Putamen (tissue), 1 donor: ENCODE measurements around the gene PLA2G2E.
"Not testable (repeated sequence)": the region's sequence is repeated elsewhere in the genome, so short reads cannot be mapped to it uniquely, and the experiment has no call there.

ENCODE experiments used
- DNase-seq: peaks from one replicate; pipeline ENCODE4 v3.0.0-alpha.2; 2016; ENCODE audit warnings: low spot score

The PLA2G2E gene

DNA sequence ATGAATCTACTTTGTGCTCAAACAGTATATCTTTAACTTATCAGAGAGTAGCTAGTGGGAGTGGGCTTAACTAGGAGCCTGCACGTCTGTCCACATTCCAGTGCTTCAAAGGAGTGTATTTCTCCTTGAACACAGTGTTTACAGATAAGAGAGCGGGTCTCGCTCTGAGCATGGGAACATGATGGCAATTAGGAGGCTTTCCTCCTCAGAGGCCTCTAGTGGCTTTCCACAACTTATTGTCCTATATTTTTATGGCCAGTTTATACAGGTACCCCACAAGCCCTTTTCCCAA lies 3.7 kb upstream of the PLA2G2E start:
- DNase-seq: not testable (repeated sequence)

DNA sequence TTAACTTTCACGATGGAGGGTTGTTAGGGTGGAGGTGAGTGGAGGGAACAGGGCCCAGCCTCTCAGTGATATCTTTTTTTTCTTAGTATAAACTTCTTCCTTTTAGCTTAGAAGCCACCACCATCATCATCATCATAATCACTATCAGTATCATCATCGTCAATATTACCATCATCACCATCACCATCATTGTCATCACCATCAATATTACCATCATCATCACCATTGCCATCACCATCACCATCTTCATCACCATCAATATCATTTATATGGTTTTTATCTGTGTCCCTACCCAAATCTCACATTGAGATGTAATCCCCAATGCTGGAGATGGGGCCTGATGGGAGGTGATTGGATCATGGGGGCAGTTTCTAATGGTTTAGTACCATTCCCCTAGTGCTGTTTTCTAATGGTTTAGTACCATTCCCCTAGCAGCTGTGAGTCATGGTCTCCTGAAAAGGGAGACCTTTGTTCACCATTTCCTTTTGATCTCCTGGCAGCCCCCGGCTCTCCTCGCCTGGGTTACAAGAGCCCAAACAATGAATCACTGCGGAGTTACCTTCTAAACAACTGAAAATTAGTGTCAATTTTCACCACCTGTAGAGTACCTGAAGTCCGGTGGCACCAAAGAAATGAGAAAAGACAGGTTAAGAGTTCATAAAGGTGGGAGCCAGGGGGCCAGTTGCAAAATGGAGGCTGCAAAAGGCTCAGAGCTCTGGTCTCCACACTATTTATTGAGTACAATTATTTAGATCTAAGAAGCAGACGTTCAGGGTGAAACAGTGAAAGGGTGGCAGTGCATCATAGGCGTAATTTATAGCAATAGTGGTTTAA lies 3.1 kb upstream of the PLA2G2E start:
- no peak for DNase-seq

DNA sequence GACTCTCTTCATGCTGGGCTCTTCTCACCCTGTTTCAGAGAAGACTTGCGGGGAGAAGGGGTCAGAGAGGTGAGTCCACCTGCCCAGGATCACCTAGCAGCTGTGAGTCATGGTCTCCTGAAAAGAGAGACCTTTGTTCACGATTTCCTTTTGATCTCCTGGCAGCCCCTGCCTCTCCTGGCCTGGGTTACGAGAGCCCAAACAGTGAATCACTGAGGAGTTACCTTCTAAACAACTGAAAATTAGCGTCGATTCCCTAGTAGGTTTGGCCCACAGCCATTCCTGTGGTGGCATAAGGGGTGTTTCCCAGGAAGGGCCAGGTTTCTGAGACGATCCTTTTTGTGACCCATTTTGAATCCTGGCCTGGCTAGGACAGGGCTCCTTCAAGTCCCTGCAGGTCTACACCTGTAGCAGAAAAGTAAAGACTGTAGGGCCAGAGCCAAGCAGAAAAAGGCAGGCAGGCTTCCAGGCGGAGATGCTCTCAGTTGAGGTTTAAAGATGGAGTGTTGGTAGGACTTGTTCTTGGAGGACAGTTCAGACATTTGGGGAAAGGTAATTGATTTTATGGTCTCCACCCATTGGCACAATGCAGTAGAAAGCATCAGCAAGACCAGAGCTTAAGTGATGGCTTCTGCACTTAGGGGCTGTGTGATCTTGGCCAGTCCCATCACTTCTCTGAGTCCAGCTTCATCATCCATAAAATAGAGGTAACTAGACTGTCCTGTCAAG lies 2.1 kb upstream of the PLA2G2E start:
- DNase-seq: no peak

DNA sequence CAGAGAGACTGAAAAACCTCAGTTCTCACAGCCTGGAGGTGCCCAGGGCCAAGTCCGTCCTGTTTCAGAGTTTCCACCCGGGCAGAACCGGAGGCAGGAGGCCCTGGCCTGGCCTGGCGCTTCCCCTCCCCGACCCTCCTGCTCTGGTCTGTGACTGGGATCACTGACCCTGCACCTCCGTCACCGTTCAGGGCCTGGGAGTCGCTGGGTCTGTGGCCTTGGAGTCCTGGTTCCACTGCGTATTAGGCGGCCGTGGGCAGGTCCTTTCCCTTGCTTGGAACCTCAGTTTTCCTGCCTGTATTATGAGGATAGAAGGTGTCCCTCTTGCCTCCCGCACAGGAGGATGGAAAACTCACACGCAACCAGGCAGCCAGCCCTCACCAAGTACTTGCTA lies 533 bp upstream of the PLA2G2E start:
- no peak for DNase-seq

DNA sequence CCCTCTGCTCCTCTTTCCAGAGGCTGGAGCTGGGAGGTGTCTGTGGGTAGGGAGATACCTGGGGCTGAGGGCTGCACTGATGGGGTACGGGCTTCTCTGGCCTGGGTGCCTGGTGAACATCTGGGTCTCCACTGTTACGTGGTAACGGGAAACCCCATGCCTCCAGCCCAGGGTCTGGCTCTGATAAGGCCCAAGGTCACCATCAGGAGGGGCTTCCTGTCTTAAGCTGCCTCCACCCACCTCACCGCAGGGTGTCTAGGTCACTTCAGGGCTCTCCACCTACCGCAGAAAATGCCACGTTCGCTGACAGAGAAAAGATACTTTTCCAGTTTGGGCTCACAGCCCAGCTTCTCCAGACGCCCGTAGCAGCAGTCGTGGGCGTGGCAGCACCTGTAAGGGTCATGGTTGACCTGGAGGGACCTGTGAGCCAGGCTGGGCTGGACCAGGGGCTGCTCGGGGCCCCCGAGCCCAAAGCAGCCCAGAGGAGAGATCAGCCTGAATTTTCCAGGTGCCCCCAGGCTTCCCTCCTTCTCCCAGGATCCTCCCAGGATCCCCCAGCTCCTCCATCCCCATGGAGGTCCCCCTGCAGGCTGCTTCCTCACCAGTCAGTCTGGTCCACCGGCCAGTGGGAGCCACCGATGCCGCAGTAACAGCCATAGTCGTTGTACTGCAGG lies 1.3 kb downstream of the PLA2G2E start:
- no peak for DNase-seq

DNA sequence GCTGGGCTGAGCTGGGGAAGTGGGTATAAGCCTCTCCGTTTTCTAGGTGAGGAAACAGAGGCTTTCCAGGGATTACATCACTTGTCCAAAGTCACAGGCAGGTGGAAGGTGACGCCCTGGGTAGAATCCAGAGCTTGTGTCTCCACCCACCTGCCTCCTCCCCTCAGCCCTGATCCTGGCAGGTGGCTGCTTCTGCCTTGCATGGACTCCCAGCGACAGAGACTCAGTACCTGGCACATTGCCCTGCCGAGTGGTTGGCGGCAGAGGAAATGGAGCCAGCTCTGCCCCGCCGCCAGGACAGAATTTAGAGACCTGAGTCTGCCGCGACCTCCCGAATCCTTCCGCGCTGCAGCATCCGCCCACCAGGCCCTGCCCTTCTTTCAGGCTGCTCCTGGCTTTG lies 2.1 kb downstream of the PLA2G2E start:
- DNase-seq: no peak

DNA sequence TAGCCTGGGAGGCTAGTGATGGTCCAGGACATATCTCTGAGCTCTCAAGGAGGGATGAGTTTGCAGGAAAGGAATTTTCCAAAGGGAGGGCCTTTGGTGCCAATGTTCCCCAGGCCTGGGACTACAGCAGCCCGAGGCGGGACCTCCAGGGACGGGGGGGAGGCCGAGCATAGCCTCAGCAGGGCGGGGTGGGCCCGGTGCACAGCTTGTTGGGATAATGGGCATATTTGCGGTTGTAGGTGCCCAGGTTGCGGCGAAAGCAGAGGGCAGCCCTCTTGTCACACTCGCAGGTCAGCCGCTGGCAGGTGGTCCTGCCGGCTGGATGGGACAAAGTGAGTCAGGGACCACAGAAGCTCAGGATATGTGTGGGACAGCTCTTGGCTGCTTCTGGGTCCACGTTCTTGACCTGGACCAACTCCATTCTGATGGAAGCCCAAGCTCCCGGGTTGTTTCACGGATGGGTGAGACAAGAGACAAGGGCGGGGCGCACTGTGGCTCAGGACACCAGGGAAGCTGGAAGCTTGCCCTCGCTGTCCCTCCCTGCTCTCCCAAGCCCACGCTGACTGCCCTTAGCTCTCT lies 3.2 kb downstream of the PLA2G2E start:
- DNase-seq: no peak

DNA sequence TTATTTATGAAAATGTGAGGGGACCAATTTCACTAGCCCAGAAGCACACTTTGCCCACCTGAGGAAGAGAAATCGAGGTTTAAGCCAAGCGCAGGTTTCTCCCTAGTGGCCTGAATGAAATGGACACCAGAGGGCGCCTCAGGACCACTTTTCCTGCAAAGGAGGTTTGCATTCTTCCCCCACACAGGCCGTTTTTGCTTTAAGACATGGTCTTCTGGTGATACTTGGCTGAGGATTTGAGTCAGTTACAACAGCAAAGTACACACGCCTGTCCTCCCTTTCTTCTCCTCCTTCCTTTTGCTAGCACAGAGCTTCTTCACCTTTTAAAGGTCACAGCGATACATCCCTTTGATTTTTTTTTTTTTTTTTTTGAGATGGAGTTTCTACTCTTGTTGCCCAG lies 5.4 kb downstream of the PLA2G2E start:
- DNase-seq: peak; percentile 60

DNA sequence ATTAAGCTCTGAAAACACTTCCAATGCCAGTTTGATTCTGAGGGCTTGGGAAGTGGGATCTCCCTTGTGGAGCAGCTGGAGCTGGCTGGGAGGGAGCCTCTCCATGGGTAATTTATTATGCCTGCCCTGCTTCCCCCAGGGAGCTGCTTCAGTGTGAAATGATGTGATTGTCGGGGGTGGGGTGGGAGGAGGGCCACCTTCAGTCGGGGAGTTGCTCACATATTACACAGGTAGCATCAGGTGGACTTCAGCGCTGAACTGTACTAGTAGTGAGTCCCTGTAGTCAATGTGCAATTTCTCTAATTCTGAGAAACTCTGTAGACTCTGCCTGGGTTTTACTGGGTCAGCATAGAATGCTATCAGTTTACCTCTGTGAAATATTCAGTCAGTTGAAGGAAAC lies 12.8 kb downstream of the PLA2G2E start:
- DNase-seq: no peak

DNA sequence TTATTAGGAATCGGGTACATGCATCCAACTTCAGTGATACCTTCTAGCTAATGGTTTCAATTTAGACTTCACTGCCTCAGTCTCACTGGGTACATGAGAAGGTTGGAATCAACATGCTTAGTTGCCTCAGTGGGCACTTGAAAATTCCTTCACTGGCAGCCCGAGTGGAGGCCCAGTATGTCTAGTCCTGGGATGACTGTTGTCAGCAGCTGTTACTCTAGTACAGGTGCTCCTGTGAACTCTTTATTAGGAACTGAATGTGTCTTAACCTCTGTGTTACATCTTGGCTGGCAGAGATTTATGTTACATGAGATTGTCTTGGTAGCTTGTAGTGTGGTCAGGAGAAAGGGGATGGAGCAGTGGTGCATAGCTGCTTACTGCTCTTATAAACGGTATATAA lies 13.4 kb downstream of the PLA2G2E start:
- DNase-seq: no peak

DNA sequence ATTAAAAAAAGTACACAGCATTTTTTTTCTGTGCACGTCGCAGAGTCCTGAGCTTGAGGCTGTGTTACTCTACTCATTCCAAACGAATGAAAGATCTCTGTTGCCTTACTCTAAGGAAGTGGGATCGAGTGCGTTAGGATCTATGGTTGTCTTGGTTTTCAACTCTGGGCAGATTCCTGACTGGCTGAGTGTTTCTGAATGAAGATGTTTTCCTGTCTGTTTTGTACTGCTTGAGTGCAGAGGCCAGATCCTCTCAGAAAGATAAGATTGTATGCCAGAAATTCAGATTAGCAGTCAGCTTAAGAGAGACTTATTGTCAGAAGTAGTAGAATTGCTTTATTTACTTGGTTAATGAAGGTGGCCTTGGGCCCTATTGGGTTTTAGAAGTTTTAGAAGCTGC lies 14.0 kb downstream of the PLA2G2E start:
- no peak for DNase-seq

DNA sequence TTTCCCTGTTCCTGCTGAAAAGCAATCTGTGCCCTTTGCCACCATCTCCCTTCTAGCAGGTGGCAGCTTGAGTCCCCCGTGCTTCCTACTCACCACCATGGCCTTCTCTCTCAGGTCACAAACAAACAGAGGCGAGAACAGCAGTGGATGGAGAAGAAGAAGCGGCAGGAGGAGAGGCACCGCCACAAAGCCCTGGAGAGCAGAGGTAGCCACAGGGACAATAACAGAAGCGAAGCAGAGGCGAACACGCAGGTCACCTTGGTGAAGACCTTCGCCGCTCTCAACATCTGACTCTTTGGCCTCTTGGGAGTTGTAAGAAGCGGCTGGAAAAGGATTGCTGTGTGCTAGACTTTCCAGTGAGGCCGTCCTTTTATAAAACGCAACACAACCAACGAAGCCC lies 16.0 kb downstream of the PLA2G2E start:
- no peak for DNase-seq

DNA sequence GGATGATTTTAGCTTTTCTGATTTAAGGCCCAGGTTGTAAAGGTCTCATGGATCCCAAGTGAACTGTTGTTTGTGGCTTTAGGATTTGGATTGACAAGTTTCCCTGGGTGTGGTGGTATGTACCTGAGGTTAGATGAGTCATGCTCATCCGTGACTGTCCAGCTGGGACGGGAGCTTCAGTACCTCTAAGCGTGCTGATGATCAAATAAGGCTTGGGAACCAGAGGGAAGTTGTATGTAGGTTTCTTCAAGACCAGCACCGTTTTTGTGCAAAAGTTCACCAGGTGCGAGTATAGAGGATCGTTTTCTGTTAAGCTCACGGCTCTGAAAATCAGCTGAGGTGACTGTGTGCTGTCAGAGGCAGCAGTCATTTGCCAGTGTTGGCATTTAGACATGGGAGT lies 19.8 kb downstream of the PLA2G2E start:
- DNase-seq: no peak

DNA sequence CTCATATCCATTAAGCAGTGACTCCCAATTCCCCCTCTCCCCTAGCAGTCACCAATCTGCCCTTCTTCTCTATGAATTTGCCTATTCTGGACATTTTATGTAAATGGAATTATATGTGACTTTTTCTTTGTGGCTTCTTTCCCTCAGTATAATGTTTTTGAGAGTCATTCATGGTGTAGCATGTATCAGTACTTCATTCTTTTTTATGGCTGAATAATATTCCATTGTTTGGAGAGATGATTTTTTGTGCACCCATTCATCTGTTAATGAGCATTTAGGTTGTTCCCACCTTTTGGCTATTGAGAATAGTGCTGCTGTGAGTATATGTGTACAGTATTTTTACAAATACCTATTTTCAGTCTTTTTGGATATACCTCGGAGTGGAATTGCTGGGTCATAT lies 21.8 kb downstream of the PLA2G2E start:
- no peak for DNase-seq

DNA sequence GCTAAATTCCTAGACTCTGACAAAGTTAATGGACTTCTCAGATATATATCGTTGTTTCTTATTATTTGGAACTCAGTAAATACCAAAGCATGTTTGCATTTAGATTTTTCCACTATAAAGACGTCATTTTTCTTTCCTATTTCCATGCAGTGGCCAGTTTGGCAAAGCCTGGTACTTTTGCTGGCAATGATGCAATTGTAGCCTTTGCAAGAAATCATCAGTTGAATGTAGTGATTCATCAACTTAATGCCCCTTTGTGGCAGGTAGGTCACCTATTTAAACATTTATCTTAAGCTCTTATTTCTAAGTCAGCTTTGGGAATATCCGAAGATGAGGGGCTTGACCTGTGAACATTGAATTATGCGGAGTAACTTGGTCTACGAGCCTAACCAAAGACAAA lies 29.2 kb downstream of the PLA2G2E start:
- no peak for DNase-seq

DNA sequence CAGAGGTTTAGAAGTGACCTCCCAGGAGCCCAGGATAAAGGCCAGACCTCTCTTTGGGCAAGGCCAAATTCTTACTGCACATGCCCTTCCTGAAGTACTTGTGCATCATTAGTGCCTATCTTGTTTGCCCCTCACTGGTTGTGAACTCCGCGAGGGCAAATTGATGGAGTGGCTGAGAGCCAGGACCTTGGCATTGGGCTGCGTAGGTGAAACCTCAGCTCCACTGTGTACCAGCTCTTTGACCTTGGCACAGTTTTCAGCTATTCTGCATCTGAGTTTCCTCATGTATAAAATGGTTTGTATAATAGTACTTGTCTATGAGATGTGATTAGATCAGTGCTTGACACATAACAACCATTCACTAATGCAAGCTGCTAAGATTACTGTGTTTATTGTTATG lies 29.7 kb downstream of the PLA2G2E start:
- no peak for DNase-seq

DNA sequence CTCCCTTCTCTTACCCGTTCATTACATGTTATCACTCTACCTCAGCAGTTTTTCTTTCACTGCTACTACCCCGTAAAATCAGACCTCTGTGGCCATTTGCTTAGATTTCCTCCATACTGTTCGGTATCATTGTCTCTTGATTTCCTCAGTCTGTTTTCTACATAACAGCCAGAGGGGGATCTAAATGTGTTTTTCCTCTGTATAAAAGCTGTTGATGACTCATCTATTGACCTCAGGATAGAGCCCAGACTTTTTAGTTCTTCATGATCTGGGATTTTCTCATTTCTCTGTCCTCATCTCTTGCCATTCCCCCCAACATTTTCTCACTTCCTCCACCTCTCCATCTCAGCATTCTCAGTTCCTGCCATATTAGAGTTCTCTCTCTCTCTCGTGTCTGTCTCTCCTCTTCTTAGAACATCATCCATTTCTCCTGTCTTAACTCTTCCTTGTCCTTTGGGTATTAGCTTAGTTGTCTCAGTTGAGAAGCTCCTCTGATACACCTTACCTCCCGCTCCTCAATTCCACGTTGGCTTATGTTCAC lies 30.7 kb downstream of the PLA2G2E start:
- DNase-seq: no peak

DNA sequence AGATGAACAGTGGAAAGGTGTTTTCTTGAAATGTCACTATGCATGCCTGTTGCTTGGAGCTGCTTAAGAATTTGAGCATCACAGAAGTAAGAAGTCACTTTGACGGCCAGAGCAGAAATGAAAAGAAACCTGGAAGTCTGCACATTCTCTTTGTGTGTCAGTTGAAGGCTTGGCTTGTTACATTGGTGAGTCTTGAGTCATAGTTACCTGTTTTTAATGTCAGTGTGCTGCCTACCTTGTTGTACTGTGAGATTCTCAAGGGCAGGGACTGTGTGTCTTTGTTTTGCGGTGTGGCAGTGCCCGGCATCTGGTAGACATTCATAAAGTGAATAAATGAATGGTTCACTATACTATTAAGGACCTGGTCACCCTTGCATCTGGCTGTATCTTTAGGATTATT lies 31.3 kb downstream of the PLA2G2E start:
- no peak for DNase-seq

DNA sequence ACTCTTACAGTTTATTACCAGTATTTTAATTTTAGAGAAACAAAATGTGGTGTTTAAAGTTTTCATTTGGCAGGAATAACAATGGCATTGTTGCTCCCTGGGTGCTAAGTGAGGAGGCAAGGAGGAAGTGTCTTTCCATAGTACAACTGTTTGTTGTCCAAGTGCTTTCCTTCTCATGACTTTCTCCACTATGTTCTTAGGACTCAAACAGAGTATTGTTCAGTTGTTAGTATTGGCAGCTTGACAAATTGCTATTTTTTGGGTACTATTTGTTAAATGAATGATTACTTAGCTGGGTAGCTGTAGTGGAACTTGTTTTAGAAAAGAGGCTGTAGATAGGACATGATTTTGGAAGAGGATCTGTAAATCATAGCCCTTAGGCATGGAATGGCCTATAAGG lies 33.8 kb downstream of the PLA2G2E start:
- no peak for DNase-seq

DNA sequence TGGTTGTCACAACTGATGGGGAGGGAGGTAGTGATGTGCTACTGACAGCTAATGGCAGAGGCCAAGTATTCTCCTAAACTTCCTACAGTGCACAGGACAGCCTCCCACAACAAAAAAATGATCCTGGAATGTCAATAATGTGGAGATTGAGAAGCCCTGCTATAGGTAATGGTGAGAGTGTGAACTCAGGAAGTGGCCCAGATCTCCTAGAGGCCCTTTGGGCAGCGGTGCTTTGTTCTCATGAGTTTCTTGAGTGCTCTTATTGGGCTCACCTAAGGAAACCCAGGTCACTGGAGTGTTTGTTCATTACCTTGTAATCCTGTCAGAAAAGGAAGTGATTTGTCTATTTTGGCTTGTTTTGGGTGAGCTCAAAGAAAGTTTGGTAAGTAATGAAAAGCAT lies 35.3 kb downstream of the PLA2G2E start:
- DNase-seq: no peak

DNA sequence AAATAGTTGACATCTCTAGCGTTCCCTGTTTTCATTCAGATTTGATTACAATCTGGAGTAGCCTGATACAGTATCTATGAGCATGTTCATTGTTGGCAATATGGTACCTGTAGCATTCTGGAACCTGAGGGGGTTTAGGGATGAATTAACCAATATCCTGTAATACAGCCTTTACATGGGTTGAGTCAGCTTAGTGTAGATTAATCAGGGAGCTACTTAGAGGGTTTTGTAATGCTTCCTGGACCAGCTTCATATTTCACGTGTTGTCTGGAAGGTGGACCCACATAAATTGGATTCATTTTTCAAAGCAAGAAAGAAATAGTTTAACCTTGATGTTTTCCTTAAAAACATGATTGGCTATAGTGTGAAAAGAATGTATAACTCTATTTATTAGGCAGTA lies 37.6 kb downstream of the PLA2G2E start:
- no peak for DNase-seq

DNA sequence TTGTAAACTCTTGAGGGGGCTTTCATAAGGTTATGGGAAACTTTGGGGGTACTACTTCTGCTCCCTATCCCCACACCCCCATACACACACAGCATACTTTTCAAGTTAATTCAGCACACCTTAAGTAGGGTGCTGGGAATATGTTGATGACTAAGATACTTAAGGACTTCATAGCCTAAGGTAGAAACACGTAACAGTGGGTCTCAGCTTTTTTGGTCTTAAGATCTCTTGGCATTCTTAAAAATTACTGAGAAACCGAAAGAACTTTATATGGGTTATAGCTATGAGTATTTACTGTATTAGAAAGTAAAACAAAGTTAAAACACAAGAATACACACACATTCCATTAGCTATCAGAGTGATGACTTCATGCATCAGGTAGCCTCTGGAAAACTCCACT lies 39.1 kb downstream of the PLA2G2E start:
- DNase-seq: no peak
